Midbrain (tissue), 1 donor: Measurements from ENCODE around the gene ASCL5.

Source experiments
- DNase-seq: peaks from one replicate; lab custom pipeline; 2025; lab: John Stamatoyannopoulos, UW

Gene ASCL5

DNA sequence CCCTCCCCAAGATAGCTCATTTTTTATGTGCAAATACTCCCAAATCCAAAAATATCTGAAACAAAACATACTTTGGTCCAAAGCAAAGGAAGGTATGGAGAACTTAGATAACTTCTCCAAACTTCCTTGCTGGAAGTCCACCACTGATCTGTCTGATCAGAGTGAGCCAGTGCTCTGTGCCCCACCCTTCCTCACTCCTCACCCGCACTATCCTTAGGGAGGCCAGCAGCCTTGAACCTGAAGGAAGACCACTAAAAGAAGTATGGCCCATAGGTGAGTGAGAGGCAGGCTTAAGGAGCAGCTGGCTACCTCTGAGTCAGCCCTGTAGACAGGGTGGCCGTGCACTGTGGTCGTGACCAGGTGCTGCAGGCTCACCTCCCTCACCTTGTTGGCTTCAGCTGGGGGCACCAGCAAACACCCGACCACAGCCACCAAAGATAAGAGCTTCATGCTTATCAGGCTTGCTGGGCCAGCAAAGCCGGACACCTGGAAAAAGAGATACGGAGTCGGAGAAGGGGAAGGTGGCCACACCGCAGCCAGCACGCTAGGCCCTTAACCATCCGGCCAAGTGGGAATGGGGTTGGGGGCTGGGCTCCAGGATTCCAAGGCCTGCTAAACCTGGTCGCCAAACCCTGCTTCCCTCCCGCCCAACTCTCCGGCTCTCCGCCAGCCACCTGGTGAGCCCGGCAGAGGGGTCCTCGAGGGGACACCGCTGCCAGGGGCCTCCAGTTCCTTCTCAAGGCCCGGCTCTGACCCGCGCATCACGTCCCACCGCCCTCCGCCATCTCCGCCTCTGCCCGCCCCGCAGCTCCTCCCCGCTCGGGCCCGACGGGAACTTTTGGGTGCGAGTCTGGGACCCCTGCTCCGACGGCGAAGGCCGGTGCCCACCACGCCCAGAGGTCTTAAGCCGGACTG is 26.7 kb upstream of the ASCL5 start:
- DNase-seq: peak; percentile 78

DNA sequence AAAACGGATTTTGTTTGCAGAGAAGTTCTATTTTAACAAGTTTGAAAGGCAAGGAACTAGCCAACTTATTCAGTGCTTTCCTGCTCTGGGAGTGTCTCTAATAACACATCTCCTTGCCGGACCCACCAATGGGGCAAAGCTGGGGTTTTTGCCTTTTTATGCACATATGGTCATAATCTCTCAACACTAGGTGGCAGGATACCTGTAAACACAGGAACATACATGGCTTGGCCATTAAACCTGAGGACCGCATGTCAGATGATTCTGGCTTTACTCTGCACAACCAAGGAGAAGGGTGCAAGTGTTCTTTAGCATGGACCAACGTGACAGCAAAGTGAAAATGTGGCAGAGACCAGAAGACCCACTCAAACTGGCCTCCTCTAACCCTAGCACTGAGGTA is 22.4 kb upstream of the ASCL5 start:
- peak; percentile 4 for DNase-seq

DNA sequence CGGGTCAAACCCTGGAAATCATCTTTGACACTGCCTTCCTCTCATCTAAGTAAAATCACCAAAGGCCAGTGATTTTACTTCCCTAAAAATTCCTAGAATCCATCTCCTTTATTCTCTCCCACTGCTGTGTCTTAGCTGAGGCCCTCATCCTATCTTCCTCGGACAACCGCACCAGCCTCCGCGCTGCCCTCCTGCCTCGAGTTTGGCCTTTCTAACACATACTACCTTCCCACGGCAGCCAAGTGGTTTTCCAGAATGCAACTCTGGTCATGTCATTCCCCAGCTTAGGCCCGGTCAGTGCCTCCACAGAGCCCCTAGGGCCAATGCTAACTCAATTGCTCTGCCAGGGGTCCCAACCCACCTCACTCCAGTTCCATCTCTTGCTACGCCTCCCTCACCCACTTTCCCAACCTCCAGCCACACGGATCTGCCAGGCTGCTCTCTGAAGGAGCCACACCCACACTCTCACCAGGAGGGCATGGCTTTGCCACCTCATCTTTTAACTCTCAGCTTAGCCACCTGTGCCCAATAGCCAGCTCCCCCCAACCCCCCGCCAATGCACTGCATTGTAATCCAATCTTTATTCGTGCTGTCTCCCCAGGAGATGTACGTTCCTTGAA is 20.5 kb upstream of the ASCL5 start:
- no peak for DNase-seq

DNA sequence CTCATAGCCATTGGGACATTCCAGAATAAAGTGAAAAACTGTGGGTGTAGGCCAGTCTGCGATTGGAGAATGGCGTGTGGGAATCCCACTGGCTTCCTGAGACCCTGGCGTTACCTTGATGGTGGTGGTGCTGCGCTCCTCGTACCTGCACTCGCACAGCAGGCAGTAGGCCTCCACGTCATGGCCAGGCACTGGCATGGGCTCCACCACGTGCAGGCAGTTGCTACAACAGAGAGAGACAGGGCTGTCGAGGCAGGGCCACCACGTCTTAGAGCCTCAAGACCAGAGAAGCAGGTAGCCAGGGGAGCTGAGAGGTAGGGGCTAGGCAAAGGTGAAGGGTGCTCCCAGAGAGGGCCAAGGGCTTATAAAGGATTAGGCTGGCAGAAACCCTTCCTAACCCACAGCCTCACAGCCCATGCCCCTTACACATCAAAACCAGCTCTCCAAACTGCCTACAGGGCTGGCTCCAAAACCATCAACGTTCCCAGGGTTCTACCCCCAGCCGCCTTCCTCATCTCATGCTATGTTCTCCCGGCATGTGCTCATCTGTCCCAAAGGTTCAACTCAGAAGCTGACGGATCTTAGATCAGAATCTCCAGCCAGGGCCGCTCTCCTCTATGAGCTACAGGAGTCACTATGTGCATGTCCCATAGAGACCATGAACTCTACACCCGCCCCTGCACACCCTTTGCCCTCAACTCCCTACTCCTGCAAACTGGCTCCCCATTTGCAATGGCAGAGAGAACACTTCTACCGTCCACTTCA is 19.8 kb upstream of the ASCL5 start:
- DNase-seq: no peak

DNA sequence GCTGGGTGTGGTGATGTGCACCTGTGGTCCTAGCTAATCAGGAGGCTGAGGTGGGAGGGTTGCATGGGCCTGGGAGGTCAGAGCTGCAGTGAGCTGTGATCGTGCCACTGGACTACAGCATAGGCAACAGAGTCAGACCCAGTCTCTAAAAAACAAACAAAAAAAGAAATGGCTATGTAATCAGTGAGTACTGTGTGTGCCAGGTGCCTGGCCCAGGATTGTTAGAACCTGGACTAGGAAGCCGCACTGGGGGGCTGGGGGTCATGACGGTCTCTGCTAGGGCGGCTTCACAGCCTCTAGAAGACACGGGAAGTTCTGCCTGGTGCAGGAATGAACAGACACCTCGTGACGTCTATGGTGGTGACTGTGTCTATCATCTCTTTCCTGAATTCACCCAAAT is 18.8 kb upstream of the ASCL5 start:
- DNase-seq: no peak

DNA sequence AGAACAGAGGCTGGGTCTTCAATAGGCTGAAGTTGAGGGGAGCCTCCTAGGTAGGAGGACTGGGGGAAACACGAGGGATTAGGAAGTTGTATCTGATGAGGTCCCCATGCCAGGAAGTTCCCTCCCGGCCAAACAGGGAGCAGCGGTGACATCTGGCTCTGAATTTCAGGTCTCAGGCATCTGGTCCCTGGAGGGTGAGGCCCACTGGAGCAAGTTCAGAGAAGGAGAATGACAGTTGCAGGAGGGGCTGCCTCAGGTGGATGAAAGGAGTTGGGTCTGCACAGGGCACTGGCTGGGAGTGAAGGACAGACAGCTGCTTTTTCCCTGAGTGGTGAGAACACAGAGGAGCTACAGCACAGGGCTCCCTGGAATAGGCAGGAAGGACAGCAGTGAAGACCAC is 18.1 kb upstream of the ASCL5 start:
- DNase-seq: no peak

DNA sequence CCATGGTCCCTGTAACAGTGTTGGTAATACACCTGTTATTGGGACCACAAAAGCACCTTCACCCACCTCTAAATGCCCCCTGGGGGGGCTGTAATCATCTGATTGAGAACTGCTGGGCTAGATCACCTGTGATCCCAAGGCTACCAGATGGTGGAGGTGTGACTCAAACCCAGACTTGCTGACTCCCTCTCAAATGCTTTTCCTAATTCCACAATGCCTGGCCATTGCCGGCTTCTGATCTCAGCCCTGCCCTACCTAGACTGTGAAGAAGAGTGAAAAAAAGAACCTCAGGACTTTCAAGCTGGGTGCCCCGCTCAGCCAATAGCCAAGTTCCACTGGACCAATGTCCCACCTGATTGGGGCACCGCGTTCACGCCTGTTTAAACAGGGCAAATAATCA is 17.7 kb upstream of the ASCL5 start:
- no peak for DNase-seq

DNA sequence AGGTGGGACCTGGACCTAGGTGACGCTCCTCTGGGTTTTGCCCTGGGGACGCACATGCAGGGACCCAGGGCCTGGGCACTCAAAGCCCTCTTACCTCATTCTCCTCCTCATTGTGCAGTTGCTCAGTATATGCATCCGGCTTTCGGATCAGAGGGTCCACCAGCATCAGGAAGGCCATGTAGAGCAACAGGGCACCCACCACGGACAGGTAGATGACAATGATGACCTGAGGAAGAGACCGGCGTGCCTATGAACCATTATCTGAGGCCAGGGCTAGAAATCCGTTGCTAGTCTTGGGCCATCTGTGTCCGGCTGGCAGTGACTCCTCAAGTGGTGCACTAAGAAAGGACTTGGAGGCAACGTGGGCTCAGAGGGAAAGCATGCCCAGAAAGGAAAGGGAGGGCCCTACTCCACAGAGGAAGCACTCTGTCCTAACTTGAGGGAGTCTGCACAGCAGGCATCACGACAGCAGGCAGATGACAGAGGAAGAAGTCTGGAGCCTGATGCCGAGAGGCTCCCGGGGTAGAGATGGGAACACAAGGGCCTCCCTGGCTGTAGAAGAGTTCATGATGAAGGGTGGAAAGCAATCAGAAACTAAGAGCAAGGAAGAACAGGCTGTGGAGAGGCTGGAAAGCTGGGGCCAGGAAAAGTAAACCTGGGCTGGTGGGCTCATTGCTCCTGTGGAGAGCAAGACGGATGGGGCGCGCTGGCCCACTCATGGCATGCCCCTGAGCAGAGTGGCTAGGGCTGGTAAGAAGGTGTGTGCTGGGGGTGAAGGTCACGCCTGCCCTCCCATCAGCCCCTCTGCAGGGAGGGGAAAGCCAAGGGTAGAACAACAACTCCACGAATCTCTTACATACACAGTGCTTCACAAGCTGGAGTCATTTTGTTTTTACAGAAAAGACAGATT is 17.0 kb upstream of the ASCL5 start:
- no peak for DNase-seq

DNA sequence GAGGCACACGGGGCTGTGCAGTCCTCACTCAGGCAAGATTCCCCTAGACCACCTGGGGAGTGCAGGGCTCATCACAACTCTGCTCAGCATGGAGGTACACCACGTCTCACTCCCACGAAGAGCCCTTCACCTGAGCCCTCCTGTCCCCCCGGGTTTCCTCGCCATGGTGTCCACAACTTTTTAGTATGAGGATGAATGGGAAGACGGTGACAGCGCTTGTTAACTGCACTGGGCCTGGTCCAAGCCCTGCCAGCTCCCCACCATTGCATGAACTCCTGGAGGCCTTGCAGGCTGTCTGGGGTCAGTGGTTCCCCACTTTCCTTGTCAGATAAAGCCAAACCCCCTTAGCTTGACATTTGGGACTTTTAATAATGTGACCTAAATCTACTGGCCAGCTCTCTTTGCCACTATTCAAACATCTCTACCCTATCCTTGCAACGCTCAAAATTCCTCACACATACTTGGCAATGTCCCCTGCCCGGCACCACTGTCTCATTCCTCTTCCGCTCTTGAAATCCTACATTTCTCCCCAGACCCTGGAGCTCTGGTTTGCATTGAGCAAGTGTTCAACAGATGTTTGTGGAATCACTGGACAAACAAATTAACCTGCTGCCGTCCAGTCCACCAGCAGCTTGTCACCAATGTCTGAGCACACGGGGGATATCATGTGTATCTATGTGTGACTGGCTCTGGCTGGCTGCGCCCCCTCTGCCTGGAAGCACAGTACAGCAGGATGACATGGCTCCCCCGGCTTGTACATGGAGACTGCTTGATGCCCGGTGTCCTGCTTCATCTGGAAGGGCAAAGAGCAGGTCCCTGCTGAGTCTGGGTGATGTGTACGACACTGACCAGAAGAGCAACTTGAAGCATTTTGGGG is 16.1 kb upstream of the ASCL5 start:
- DNase-seq: no peak

DNA sequence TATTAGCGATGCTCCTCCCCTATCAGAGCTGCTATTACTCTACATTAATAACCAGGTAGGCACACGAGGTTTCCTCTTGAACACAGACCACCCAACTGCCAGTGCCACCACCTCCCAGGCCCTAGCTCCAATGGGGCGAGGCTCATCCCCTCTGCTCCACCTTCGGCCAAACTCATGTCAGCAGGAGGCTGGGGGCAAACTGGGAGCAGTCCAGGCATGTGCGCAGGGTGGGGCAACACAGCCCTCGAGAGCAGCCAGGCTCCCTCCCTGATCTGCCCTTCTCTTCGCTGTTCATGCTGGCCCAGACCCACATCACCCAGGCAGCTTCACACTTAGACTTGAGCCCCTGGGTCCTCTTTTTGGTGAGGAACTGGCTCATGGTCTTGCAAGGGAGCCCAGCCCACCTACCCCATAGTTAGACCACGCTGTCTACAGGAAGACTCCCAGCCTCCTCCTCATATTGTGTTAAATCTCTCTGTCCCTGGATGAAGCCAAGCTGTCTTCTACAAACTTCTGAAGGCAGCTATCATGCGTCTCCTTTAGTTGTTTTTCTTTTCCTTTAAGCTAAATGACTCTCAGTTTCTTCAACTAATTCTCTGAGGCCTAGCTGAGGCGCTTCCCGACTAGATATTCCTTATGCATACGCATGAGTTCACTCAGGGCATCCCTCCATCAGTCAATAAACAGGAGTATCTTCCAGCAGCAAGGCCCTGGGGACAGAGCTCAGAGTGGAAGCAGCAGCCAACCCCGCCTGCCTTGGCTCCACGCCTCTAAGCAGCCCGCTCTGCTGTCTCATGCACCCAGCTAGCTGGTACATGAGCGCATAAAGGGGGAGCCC is 15.2 kb upstream of the ASCL5 start:
- peak; percentile 10 for DNase-seq

DNA sequence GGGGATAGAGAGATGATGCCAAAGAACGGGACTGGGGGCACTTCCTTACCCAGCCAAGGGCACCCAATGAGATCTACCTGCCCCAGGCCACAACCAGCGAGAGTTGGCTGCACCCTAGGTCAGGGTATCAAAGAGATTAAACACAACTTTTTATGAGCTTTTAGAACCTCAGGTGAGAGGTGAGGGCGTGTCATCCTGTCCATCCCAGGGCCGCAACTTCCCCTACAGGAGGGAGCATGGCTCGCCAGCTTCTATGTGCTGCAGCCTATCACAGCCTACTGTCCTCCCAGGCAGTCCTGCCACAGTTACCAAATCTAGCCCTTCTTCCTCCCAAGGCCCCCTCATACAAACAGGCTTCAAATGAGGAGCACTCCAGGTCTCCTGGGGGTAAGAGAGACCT is 14.4 kb upstream of the ASCL5 start:
- DNase-seq: no peak

DNA sequence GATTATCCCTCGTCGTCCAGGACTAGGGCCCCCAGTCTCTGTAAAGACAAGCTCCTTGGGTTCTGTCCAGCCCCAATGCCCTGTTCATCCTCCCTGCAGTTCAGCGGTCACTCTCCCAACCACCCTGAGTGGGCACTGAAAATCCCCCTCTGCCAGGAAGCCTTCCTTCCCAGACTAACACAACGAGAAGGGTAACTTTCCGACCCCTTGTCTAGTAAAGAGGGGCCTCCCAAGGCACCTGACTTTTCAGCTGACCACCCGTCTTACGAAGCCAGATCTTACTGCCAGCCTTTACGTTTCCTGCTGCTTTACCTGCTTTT is 13.9 kb upstream of the ASCL5 start:
- no peak for DNase-seq

DNA sequence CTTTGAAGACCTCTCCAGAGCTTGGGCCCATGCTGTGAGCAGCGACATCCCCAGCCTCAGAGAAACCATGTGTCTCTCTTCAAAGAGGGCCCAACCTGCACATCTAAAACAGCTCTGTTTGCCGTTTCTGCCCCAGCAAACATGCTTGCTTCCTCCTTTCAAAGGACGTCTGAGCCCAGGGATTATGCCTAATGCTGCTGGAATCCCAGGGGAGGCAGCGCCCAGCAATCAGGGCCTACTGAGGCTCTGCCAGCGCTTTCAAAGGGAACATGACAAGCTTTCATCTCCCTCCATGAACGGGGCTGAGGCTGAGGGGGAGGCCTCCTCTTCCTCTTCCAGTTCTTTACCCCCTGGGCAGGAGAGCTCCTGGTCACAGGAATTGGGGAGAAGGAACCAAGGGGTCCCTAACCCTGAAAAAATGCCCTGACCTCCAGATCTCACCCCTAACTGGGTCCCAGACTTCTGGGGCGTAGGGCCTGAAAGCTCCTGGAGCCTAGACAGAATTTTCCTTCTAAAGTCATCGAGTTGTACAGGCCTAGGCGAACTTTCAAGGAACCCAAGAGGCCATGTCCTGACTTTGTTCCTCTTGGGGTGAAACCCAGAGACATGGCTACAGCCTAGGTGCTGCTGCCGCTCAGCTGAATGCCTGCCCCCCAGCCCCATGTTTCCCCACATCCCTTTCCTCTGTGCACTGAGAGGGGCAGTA is 13.4 kb upstream of the ASCL5 start:
- no peak for DNase-seq

DNA sequence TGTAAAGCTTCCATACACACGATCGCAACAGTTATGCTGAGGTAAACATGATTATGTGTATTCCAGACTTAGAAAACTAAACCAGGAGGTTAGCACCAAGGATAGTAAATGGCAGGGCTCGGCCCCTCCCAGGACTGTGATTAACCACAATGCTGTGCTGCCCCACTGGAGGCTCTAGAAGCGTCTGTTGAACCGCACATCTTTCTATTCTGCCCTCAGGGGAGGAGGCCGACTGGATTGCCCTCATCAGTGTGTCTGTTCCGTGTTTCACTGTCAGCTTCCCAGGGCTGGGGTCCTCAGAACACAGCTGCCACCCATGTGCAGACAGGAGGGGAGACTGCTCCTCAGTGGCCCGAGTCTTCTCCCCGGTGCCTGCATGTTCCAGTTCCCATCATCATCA is 12.8 kb upstream of the ASCL5 start:
- no peak for DNase-seq

DNA sequence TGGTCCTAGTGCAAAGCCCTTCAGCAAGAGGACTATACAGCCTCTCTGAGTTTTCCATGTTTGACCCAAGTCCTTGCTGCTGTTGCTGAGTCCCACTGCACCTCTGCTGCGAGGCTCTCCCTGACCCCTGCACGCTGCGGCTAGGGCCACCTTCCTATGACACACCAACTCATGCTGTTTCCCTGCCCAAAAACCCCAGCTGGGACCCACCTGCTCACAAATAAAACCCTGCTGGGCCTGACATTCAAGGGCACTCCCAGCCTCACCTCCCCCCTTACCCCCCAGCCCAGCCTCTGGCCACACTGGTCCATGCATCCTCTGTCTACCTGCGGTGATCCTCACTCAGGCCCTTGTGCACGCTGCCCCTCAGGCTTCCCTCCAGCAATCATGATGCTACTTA is 12.3 kb upstream of the ASCL5 start:
- DNase-seq: no peak

DNA sequence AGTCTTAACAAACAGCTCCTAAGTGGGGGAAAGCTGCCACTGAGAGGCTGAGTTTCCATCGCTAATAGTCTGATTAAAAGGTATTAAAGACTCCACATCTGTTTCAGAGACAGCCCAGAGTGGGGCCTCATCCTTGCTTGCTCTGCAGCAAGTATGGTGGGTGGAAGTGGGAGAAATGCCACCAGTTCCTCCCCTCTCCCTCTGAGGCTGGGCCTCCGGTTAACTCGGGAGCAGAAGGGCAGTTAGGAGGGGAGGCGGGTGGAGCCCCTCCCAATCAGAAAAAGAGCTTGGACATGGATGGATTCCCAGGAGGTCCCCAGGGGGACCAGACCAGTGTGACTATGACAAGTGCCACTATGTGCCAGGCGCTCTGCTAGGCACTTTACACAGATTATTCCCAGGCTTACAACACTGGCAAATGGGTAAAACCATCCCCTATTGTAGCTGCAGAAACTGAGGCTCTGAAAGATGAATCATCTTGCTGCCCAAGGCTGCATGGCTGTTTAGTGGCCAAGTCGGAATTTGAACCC is 11.4 kb upstream of the ASCL5 start:
- DNase-seq: peak; percentile 19

DNA sequence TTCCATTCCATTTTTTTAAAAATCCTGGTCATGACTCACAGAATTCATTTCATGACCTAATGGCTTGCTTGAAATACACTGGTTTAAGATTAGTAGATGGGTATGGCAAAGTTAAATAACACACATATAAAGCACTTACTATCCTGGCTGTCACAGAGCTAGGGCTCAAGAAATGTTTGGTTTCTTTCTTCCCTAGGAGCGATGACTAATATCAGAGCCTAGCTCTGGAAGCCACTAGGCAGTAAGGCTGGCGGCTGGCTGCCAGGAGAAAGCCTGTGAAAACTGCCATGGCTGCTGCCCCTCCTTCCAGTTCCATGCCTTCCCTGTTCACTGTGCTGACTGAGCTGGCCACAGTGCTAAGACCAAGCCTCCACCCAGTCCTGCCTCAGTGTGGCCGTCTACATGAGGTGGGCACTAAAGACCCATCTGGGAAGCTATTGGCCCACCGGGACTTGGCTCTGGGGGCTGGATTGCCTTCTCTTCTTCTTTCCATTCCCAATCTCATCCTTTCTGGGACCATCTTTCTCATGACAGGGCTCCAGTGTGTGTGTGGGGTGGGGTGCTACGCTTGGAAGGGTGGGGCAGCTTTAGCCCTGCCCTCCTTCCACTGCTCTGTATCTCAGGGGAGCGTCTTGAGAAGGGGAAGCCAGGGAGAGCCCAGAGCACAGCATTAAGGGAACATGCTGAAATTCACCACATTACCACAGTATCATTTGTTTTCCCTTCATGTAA is 10.8 kb upstream of the ASCL5 start:
- DNase-seq: peak; percentile 46

DNA sequence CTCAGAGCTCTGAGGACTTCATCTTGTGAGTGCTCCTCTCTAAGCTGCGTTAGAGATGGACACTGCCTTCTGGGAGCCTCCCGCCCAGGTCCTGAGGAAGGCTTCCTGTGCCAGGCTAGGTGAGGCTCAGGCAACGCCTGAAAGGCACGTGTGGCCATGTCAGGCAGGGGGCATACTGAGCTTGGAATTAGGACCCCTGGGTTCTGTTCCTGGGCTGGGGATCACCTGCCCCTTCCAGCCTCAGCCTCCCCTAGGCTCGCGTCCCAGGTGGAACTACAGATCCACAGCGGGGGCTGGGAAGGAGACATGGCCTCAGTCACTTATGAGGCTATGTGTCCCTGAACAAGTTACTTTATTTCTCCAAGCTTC is 10.0 kb upstream of the ASCL5 start:
- DNase-seq: no peak
